ENCODE results near the gene GCFC2.

DNA sequence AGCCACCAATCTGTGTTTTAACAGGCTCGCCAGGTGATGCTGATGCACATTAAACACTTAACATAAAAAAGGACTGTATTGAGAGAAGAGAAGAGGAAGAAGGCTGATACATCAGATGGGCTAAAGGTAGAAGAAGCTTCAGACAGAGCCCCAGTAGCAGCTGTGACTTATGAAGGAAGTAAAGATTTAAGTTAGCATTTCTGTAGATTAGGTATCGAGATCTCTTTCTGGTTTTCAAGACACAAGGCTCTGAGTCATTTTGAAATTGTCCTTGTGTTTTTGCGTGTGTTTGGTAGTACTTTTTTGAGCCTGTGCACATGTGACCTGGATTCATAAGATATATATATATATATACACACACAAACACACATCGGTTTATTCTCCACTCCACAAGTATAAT is 40.6 kb upstream of the GCFC2 start:
- no peak for TF ChIP-seq YY1 (IDR thresholded peaks at IDR 0.05; ENCODE audit: insufficient read depth, insufficient read length)
- TF ChIP-seq ZNF274 (IDR thresholded peaks at IDR 0.05; ENCODE audit: low read depth, low read length), result no peak
- TF ChIP-seq SUZ12 (IDR thresholded peaks at IDR 0.05; ENCODE audit: extremely low read depth, insufficient read depth, insufficient read length), result no peak
